Tongue (tissue), 2 donors: Measurements from ENCODE around the gene LRRC57. TPM values are rescaled to one million over a fixed set of nuclear protein-coding genes. Genes with fewer than 3 reads are reported as not detected.

ENCODE experiments used
- DNase-seq: peaks from one replicate; pipeline ENCODE4 v3.0.0-alpha.2; 2015
- total RNA-seq: library from RNA; depleted of rRNA; stranded (reverse); fragments of >200 nt; gene quantifications from one replicate; pipeline ENCODE4 v1.2.3, GENCODE V29; 2014

LRRC57 gene
- total RNA-seq, 1 donor from 2014 or later: 29.1 TPM

DNA sequence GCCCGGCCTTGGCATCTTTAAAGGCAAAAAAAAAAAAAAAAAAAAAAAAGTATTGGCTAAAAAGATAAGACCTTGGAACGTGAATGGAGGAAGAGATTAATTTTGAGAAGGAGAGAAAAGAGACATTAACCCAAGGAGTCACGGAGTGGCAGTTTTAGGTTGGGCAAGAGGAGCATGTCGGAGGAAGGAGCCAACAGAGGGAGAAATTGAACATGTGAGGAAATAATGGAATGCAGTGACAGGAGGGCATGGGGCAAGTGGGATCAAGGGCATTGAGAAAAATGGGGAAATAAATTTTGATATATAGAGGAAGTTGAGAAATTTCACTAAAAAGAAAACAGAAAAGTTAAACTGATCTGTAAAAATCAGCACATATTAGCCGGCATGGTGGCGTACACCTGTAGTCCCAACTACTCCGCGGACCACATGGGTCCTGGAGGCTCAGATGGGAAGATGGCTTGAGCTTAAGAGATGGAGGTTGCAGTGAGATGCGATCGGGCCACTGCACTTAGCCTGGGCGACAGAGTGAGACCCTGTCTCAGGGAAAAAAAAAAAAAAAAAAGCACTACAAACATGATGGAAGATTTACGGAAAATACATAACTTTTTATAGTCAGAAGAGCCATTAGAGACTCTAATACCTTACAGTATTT, 1.3 kb upstream of the LRRC57 start:
- no peak for DNase-seq

GRCh38 chr15:42549032-42549491, 469 bp upstream of the LRRC57 start:
- peak; percentile 65 for DNase-seq

- no peak for DNase-seq
Observed at GRCh38 chr15:42547918-42548248, 710 bp downstream of the LRRC57 start.

GRCh38 chr15:42544853-42545629, 3.6 kb downstream of the LRRC57 start:
- no peak for DNase-seq

DNA sequence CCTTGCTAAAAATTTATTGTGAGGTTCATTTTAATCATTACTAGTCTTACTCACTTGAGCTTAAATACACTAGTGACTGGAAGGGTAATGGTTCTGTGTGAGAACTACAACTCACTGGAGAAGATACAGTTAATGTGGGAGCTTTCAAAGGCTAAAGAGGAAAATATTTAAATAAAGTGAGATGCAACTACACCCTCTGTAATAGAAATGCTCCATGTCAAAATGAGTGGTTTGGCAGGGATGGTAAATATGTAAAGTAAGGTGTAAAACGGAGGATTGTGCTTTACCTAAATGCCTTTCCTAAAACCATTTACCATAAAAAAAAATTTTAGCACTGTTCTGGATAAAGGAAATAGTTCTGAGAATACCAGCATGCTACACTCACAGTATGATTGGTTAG, 15.3 kb downstream of the LRRC57 start:
- DNase-seq: no peak

DNA sequence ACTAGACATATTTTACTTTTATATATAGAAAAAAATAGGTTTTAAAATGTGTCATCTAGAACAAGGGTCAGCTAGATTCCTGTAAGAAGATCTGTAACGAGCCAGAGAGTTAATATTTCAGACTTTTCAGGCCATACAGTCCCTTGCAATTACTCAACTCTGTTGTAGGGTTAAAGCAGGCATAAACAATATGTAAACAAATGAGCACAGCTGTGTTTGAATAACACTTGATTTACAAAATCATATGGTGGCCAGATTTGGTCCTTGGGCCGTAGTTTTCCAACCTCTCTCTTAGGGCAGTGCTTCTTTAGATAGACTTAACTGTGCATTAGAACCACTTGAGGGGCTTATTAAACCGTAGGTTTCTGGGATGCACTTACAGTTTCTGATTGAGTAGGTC, 19.6 kb downstream of the LRRC57 start:
- no peak for DNase-seq

DNA sequence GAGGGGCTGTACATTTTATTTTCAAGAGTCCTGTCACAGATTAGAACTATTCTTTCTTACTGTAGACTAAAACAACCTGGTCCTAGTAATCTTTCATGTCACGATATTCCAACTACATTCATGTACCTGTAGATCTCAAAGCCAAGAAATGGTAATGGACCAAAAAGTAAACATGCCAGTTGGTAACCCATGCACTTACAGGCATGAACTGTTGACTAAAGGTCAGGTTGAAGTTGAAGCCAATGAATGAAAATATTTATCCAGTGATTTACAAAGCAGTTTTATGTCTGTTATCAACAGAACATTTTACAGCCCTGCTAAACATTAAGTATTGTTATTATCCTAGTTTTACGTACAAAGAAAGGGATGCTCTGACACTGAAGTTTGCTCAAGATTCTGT, 25.3 kb downstream of the LRRC57 start:
- DNase-seq: no peak

- no peak for DNase-seq
Observed at GRCh38 chr15:42511007-42511391, 37.6 kb downstream of the LRRC57 start.

DNA sequence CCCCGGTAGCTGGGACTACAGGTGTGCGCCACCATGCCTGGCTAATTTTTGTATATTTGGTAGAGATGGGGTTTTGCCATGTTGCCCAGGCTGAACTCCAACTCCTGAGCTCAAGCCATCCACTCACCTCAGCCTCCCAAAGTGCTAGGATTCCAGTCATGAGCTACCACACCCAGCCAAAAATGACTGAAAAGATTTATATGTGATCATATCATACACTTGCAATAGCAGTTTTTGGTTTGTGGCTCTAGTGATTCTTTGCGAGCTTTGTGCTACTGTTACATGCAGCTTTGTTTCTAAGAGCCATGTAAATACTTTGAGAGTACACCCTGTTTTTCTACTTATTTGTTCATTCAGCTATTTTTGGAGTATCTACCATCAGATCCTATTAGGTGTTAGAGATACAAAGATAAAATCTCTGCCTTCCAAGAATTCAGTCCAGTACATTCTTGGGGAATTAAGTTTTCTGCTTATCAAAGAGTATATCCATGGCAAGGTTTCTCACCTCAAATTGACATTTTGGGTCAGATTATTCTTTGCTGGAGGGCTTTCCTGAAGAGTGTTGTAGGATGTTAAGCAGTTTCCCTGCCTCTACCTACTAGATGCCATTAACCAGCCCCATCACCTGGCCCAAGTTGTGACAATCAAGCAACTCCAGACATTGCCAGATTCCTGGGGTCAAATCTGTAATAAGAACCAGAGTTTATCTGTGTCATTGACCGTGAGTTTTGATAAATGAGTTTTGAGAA, 38.2 kb downstream of the LRRC57 start:
- DNase-seq: no peak

DNA sequence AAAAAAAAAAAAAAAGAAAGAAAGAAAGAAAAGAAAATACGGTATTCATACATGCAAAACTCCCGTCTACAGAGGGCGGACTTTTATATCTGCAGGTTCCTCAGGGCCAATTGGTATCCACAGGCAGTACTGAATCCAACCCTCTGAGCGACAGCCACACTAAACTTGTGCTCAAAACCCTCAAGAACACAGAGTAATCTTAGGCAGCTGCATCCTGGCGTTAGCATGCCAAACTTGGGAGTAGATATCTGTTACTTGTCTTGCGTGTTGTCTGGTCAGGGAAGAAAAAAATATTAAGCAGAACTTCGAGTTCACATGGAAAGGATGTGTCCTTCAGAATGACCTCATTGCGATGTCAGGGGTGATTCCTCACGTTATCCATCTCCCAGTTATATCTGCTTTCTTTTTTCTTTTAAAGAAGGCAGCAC, 40.3 kb downstream of the LRRC57 start:
- DNase-seq: peak; percentile 42

- no peak for DNase-seq
Observed at GRCh38 chr15:42507514-42507913, 41.1 kb downstream of the LRRC57 start.

- DNase-seq: no peak
Observed at GRCh38 chr15:42504631-42505030, 44.0 kb downstream of the LRRC57 start.

DNA sequence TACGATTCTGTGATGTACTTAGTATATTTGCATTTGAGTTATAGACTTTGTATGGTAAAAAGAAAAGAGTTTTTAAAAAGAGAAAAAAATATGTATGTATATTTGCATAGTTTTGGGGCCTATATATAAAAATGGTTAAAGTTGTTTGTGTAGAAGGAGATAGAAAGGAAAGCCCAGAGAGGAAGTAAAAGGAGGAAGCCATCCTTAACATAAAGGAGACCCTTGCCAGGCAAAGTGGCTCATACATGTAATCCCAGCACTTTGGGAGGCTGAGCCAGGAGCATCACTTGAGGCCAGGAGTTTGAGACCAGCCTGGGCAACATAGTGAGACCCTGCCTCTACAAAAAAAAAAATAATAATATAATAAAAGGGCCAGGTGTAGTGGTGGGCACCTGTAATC, 44.8 kb downstream of the LRRC57 start:
- no peak for DNase-seq

DNA sequence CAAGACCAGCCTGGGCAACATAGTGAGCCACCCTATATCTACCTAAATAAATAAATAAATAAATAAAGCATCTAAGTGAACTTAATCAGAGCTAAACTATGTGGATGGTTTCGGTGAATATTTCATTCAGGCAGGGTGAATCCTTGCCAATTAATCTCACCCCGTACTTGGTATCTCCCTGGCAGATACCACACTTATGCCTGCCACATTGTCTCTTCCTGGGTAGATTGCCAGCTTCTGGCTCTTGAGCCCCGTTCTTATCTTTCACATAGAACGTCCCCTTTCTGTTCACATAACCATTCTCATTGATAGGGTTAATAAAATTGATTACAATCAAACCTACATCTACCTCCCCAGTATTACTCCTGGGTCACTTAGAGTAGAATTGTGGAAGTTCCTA, 46.1 kb downstream of the LRRC57 start:
- no peak for DNase-seq

DNA sequence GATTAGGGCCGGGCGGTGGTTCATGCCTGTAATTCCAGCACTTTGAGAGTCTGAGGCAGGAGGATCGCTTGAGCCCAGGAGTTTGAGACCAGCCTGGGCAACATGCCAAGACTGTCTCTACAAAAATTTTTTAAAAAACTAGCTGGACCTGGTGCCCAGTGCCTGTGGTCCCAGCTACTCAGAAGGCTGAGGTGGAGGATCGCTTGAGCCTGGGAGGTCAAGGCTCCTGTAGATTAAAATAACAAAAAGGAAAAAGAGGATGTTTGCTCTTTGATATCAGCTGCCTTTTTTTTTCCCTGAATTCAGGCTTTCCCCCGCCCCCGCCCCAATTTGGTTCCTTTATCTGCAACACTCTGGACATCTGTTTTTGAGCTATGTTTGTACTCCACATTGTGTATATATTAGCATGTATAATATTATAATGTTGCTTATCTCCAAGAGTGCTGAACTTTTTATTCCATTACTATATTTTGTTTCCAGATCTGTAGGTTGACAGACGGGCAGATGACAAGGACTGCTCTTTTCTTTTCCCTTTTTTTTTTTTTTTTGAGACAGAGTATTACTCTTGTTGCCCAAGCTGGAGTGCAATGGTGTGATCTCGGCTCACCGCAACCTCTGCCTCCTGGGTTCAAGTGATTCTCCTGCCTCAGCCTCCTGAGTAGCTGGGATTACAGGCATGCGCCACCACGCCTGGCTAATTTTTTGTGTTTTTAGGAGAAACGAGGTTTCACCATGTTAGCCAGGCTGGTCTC, 48.6 kb downstream of the LRRC57 start:
- no peak for DNase-seq

DNA sequence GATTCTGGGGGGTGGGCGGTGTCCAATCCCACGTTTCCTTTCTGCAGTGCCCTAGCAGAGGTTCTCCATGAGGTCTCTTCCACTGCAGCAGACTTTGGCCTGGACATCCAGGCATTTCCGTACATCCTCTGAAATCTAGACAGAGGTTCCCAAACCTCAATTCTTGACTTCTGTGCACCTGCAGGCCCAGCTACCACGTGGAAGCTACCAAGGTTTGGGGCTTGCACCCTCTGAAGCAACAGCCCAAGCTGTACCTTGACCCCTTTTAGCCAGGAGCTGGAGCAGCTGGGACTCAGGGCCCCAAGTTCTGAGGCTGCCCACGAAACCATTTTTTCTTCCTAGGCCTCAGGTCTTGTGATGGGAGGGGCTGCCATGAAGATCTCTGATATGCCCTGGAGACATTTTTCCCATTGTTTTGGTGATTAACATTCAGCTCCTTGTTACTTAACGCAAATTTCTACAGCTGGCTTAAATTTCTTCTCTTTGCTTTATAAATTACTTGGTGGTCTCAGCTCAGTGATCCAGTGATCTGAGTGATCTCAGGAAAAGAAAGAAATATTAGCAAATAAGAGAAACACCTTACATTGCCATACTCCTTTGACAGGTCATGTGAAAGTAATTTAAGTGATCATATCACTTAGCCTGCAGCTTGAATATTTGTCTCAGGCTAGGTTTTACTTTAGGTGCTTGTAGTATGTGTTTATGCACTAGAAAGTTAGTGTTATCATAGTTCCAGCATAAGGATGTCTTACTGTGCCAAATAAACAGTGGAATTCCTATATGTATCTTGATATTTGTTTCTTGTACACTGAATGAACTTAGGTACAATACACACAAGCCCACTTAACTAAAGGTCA, 50.2 kb downstream of the LRRC57 start:
- DNase-seq: no peak

DNA sequence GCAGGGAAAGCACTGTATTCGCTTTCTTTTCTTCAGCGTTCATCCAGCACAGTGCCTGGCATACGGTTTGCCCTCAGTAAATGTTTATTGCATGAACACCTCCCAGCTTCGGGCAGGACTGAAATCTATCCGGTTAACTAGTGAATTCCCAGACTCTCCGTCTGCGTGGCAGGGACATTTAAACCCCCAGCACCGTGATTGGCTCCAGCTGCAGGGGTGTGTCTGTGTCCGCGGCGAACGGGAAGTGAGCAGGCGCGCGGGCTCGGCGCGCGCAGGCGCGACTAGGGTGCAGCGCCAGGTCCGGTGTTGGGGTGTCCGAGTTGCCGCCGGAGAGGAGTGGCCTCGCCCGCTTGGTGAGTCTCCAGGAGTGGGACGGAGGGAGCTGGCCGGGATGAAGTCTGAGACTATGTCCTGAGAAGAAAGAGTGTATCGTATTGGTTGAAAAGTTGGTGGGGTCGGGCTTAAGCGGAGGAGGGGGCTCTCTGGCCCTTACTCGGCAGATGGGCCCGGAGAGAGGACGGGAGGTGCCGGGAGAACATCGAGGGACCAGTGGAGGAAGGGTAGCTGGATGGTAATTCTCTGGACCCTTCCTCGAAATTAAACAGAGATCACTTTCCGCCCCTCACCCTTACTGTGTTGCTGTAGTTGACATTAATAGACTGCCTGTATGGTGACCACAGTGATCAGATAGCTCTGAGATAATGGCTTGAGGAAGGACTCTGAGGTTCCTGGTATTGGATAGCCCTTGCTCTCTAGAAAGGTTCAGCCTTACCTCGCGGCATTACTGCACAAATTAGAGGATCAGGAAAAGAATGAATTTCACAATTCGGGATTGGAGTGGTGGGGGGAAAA, 53.0 kb downstream of the LRRC57 start, which contains the start of gene SNAP23:
Gene SNAP23 (plus strand): TSS at position 274 of the 852 bp plus-strand sequence. CDS start 16,213 bp downstream, outside the sequence.
- DNase-seq: peak; percentile 97

DNA sequence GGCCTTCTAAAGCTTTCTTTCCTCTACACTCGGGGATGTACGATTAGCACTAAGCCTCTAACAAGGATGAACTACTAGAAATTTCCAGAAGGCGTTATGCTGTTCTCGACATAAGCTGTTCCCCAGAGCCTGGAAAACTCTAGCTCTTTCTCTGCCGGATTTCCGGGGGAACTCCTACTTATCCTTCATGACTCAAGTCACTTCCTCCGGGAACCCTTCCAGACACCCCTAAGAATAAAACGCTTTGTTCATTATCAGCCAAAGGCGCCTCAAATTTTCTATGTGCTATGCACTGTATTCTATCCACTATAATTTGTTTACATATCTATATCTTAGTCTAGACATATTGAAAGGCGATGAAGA, 53.6 kb downstream of the LRRC57 start:
- DNase-seq: peak; percentile 75

- DNase-seq: no peak
Observed at GRCh38 chr15:42493679-42494078, 54.9 kb downstream of the LRRC57 start.

DNA sequence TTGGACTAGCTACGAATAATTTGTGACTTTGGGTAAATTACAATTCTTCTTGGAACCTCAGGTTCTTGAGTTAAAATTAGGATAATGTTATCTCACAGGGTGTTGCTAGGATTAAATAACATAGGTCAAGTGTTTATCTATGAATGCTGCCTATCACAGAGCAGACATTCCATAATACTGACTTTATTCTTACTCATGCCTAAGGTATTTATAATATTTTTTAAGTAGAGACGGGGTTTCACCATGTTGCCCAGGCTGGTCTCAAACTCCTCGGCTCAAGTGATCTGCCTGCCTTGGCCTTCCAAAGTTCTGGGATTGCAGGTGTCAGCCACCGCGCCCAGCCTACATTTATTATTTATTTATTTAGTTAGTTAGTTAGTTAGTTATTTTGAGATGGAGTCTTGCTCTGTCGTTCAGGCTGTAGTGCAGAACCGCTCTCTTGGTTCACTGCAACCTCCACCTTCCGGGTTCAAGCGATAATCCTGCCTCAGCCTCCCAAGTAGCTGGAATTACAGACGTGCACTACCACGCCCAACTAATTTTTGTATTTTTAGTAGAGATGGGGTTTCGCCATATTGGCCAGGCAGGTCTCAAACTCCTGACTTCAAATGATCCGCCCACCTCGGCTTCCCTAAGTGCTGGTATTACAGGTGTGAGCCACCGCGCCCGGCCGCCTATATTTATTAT, 56.9 kb downstream of the LRRC57 start:
- DNase-seq: no peak
